Esophagus muscularis mucosa (tissue), 4 donors: ENCODE measurements around the gene RAD51AP2.

Experiments
- CTCF ChIP-seq, 3 experiments: fragments of 200-600 bp in 2 of 3; fragments of 450-650 bp in 1 of 3; sonication (generic) in 2 of 3; IDR thresholded peaks; one replicate each; pipeline ENCODE4 v1.5.1; 2017 to 2019; ENCODE audit warnings: antibody characterized with exemption in 3 of 3, mild to moderate bottlenecking in 2 of 3, moderate library complexity in 1 of 3
- EP300 ChIP-seq: sonication (generic); formaldehyde crosslinking; IDR thresholded peaks from one replicate; pipeline ENCODE4 v1.6.1; 2017; ENCODE audit warnings: antibody characterized with exemption
- POLR2A ChIP-seq: fragments of 450-650 bp; IDR thresholded peaks from one replicate; pipeline ENCODE4 v1.6.1; 2017; ENCODE audit warnings: antibody characterized with exemption, moderate library complexity, mild to moderate bottlenecking, low read depth
- POLR2AphosphoS5 ChIP-seq, 2 donors: sonication (generic); formaldehyde crosslinking; IDR thresholded peaks; one replicate each; pipeline ENCODE4 v1.6.1; 2017; ENCODE audit warnings: antibody characterized with exemption in 2 of 2

GRCh38 chr2:17479875-17480274, 38.4 kb downstream of the RAD51AP2 start:
- no peak for TF ChIP-seq EP300
- TF ChIP-seq CTCF (IDR thresholded peaks at IDR 0.05), result no peak
- TF ChIP-seq POLR2A, result no peak
- TF ChIP-seq POLR2AphosphoS5 (IDR thresholded peaks at IDR 0.05), result no peak
